ENCODE results near the gene FBN3.

The FBN3 gene

DNA sequence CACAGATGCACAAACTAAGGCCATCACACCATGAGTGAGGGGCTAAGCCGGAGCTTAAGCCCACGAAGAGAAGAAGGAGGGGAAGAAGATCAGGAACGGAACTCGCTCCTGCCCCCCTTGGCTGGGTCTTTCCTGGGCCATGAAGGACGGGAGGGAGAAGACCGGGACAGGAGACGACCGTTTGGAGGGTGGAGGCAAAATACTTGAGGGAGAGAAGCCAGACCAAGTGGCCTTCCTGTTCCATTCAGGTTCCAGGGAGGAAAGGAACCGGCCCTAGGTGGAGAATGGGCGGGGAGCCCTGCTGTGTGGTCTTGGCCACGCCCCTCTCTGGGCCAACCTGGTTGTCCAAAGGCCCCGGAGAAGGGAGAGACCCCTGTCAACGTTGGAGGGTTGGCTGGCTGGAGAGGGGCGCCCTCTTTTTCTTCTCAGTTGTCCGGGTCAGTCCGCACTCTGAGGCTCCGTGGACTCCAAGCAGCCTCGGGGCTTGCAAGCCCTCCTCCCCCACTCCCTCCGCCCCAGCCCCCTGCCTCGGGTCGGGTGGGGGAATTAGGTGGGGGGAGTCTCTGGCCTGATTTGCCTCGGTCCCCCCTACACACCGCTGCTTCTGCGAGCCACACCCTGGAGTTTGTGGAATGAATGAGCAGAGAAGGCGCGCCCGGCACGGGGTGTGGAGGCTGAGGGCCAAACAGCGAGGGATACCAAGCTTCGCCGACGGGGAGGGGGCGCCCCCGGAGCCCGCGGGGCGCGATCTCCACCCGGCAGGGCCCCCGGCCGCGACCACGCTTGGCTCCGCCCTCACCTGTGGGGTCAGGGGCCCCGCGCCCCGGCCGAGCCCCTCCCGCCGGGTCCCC, 757 bp downstream of the FBN3 start:
- no peak for DNase-seq

DNA sequence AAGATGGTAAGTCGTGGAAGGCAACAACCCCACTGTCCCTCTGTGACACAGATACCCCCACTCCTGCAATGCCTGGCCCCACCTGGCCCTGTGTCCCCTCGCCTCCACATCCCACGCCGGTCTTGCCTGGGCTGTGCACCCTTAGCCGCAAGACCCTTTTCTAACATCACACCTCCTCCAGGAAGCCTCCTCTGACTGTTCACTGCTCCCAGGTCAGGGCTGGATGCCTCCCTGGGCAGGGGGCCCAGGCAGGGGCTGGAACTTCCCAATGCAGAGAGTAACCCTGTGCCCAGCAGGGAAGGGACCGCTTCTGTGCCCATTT, 1.3 kb downstream of the FBN3 start:
- no peak for DNase-seq

DNA sequence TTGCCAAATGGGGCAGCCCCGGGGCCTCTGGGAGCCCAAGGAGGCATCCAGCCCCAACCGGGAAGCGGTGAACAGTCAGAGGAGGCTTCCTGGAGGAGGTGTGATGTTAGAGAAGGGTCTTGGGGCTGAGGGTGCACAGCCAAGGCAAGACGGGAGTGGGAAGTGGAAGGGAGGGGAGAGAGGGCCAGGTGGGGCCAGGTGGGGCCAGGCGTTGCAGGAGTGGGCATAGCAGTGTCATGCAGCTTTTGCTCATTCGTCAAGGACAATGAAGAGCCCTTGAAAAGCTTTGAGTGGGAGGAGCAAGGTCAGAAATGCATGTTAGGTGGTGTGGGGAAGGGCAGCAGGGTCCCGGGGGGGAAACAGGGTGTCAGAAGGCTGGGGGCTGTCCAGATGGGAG, 1.8 kb downstream of the FBN3 start:
- no peak for DNase-seq

DNA sequence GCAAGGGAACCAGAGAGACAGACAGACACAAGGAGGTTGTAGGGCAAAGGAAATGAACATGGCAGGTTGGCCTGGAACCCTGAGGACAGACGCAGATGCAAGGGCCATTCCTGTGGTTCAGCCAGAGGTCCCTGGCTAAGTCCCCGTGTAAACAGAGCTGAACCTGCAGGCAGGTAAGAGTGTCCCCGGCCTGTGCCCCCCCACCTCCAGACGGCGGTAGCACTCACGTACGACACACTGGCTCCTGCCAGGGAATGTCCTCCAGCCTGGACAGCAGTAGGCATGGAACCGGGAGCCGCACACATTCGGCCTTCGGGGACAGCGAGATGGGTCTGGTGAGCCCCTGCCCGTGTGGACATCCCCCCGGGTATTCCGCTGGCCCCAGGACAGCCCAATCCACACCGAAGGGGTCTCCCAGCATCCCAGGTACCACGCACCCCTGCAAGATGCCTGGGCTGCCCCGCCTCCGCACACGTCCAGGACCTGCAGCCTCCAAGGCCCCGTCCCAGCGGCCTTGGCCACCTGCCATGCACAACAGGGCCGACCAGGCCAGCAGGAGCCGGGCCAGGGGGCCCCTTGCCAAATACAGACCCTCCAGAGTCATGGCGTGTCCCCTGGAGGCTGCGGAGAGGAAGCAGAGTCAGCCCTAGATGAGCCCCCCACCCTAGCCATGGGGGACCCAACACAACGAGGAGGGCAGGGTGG, 2.4 kb downstream of the FBN3 start:
- no peak for DNase-seq

DNA sequence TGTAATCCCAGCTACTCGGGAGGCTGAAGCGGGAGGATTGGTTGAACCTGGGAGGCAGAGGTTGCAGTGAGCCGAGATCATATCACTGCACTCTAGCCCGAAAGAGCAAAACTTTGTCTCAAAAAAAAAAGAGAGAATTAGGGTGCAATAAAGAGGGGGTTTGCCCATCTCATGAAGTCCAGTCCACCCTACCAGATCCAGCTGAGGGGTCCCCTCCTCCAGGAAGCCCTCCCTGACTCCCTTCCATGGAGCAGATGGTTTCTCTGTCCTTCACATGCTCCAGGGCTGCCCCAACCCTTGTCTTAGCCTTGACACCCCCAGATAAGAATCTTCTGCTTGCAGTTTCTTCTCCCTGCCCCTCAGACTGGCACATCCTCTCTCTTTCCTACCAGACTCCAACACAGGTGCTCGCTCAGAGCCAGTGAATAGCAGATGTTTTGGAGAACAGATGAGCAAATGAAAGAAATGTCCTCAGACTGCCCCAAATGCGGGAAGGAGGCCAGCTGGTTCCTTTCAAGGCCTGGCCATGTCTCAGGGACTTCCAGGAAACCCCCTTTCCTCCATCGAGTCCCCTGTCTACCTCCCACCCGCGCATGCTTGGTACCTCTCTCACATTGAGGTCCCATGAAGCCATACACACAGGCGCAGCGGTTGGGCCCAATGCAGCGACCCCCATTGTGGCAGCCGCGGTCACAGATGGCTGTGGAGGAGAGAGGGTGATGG, 5.0 kb downstream of the FBN3 start:
- no peak for DNase-seq

DNA sequence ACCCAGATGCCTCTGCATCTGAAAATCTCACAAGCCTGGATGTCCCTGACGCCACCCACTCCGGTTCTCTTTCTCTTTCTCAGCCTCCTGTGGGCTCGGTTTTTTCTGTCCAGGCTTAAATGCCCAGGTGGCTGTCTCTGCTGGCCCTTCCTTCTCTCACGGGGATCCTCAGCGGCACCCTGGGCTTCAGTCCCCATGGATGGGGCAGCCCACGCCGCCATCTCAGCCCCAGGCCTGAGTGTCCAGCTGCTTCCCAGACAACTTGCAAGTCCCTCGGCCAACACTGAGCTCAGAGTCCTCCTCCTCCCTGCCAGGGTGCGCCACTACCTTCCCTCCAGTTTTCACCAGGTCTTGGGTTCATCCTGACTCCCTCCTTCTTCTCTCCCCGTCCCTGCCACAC, 6.4 kb downstream of the FBN3 start:
- DNase-seq = no peak

DNA sequence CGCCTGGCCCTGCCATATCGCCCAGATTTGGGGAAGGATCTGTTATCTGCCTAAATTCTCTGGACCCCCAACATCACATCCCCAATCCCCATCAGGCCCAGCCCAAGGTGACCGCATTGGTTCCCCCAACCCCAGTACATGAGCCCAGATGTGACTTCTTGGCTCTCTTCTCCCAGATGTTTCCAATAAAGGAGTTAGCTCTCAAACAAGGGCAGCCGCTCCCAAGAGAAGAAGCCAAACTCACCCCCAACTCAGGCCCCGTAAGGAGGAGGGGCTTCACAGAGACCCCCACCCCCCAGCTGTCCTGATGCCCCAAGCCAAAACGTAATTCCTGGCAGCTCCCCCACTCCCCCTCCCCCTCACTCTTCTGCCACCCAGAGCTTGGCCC, 6.9 kb downstream of the FBN3 start:
- DNase-seq = no peak

DNA sequence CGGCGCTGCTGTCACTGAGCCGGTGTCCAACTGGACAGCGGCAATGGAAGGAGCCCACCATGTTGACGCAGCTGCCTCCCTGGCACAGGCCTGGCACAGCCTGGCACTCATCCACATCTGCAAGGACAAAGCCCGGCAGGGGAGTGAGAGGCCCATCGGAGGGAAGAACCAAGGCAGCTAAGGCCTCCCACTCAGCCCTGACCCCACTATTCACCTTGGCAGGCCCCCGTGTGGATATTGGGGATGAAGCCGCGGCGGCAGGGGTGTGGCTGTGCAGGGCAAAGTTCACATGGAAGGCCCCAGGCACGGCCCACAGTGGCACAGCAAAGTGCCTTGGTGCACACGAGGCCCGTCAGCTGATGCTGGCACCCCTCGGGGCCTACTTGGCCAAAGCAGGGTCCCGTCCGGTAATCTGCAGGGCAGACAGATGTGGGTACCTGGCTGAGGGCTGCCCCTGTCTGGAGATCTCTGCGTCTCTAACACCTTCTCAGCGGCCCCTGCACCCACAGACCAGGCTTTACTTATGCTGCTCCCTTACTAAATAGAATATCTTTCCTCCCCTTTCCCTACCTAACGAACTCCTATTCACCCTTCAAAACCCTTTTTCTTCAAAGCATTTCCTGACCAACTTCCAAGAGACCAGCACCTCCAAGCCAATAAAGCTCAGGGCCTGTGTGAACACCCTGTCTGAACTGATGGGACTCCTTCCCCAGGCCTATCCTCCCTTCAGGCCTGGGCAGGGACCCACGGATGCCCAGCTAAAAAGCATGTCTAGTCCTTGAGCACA, 7.5 kb downstream of the FBN3 start:
- no peak for DNase-seq

DNA sequence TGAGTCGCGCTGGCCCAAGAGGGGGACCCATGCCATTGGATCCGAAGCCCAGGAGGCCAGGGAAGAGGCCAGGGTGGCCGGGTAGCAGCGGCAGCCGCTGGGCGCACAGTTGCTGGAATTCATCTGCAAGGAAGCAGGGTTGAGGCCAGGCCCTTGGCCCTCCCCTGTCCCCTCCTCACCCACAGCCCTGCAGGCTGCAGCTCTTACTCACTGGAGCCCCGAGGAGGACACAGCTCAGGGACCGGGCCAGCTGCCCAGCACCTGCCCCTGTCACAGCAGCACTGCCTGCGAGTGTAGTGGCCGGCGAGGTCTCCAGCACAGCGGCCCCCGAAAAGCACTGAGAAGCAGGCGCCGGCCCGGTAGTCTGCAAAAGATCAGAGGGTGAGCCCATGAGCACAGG, 11.2 kb downstream of the FBN3 start:
- no peak for DNase-seq

DNA sequence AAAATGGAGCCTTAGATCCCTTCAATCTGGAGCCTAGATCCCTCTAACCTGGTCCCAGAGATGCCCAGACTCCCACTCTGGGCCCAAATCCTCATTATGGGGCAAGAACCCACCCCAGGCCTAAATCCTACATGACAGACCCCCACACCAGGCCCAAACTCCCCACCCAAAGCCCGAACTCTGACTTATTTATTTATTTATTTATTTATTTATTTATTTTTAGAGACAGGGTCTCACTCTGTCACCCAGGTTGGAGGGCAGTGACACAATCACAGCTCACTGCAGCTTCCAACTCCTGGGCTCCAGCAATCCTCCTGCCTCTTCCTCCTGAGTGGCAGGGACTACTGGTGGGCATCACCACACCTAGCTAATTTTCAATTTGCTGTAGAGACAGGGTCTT, 12.0 kb downstream of the FBN3 start:
- DNase-seq = no peak

DNA sequence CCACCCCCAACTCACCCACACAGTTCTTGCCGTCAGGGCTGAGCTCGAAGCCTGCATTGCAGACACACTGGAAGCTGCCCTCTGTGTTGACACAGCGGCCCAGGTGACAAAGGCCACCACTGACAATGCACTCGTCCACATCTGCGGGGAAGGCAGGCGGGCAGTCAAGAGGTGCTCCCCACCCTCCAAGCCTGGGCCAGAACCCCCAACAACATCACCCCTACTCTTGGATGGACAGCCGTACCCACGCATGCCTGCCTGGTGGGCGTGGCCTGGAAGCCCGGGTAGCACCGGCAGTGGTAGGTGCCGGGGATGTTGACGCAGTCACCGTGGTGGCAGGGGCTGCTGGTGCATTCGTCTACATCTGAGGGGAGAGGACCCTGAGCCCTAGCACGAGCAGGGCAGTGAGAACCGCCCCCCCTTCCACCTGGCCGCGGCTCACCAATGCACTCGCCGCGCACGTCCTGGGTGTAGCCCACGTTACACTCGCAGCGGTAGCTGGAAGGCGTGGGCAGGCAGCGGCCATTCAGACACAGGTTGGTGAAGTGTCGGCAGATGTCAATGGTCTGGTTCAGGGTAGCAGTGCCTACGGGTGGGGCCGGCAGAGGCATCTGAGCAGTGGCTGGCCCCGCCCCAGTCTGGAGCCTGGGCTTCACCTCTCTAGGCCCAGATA, 13.3 kb downstream of the FBN3 start:
- no peak for DNase-seq

DNA sequence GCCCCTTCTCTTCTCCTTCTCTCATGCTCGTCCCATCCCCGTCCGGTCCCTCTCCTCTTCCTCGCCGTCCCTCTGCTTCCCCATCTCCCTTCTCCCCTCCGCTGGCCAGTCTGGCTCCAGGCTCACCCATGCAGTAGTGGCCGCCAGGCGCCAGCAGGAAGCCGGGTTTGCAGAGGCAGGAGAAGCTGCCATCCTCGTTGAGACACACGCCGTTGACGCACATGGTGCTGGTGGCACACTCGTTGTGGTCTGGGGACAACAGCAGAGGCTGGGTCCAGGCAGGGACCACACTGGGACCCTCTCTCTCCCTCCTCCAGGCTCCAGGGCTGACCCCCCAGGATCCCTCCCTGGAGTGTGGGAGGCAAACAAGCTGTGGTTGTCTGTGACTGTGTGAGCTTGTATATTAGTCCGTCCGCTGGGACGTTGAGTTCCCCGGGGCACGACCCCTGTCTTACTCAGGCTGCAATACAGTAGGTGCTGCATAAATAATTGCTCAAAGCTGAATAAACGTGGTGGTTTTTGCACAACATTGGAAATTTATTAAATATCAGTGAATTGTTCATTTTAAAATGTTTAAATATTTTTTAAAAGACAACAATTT, 16.4 kb downstream of the FBN3 start:
- no peak for DNase-seq

DNA sequence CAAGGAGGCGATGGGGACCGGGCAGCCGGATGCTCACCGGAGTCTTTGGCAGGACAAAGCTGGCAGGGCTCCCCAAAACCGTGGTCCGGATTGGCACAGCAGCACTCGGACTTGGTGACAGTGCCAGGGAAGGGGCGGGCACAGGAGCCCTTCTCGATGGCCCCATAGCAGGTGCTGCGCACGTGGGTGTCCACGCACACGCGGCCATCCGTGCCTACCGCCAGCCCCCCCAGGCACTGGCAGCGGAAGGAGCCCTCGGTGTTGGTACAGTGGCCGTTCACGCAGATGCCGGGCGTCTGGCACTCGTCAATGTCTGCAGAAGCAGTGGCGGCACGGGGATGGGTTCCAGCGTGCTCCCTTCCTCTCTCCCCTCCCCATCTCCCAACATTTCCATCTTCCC, 17.9 kb downstream of the FBN3 start:
- DNase-seq = no peak

DNA sequence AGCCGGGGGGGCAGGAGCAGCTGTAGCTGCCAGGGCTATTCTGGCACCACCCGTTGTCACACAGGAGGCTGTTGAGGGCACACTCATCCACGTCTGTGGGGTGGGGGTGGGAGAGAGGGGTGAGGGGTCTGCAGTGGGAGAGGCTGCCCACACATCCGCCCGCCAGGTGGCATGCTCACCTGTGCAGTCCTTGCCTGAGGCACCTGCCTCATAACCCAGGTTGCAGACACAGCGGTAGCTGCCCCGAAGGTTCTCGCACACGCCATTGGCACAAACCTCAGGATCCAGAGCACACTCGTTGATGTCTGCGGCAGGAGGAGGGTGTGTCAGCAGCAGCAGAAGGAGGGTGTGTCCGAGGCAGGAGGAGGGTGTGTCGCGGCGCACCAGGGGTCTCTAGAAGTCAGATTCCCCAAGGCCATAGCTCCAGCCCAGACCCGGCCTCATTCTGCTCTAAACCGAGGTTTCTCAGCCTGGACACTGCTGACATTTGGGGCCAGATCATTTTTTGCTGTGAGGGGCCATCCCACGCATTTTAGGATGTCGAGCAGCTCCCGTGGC, 20.3 kb downstream of the FBN3 start:
- DNase-seq = no peak

DNA sequence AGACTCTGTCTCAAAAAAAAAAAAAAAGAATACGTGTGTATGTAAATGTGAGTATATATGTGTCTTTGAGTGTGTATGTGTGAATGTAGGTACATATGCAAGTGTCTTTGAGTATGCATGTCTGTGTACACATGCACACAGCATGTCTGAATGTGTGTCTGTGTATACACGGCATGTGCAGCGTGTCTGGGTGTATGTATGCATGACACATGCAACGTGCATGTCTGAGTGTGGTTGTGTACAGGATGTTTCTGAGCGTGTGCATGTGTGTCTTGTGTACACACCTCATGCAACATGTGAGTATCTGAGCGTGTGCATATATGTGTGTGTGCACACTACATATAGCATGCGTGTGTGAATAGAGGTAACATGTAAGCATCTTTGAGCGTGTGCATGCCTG, 20.8 kb downstream of the FBN3 start:
- no peak for DNase-seq

DNA sequence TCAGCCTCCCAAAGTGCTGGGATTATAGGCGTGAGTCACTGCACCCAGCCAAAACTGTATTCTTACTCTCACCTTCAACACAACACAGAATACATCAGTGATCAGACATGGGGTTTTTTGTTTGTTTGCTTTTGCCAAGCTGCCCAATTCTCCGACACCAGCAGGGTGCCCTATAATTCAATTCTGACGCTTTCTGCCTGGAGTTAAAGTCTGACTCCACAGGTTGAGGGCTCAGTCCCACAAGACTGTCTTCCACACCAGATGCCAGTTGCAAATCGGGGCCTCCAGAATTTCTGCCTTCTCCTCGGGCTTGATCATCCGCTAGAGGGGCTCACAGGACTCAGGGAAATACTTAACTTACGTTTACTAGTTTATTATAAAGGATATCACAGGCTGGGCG, 22.1 kb downstream of the FBN3 start:
- DNase-seq = no peak

DNA sequence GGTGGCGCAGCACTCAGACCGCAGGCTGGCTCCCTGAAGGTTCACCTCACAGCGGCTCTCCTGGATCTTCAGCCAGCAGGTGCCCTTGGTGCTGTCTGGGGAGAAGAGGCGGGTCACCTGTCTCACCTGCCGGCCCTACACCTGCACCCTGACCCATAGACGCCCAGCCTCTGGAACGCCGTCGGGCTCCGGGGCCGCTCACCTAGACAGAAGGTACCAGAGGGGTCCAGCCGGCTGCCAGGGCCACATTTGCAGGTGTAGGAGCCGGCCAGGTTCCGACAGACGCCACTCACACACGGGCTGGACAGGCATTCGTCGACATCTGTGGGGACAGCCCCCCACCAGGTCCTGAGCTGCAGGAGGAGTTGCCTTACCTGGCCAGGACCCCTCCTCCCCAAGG, 22.9 kb downstream of the FBN3 start:
- no peak for DNase-seq

DNA sequence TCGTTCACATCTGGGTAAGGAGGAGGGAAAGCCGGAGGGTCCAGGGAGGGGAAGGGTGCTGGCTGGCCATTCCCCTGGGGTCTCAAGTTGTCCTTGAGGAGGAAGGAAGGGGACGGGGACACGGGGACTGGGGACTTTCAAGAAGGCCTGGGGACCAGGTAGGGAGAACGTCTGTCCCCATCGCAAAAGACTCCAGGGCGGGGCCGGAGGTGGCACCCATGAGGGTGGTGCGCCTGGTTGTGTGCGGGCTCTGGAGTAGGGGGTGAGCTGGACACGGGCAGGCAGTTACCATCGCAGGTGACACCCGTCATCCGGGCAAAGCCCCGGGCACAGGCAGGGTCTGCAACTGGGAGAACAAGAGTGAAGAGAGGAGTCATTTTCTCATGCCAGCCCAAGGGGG, 23.4 kb downstream of the FBN3 start:
- DNase-seq = no peak

DNA sequence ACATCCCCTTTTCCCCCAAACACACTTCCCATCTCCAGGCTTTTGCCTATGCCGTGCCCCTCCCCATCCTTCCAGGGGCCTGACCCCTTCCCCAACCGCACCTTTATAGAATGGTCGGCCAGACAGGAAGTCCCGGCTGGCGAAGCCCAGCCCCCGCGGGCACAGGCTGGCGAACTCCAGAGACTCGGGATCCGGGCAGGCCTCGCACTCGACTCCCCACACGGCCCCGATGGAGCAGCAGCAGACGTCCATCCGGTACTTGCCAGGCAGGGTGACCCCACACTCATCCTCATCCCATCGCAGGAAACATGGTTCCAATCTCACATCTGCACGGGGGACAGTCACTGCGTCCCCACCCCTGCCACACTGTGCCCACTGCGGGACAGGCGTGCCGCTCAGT, 25.7 kb downstream of the FBN3 start:
- DNase-seq = no peak

DNA sequence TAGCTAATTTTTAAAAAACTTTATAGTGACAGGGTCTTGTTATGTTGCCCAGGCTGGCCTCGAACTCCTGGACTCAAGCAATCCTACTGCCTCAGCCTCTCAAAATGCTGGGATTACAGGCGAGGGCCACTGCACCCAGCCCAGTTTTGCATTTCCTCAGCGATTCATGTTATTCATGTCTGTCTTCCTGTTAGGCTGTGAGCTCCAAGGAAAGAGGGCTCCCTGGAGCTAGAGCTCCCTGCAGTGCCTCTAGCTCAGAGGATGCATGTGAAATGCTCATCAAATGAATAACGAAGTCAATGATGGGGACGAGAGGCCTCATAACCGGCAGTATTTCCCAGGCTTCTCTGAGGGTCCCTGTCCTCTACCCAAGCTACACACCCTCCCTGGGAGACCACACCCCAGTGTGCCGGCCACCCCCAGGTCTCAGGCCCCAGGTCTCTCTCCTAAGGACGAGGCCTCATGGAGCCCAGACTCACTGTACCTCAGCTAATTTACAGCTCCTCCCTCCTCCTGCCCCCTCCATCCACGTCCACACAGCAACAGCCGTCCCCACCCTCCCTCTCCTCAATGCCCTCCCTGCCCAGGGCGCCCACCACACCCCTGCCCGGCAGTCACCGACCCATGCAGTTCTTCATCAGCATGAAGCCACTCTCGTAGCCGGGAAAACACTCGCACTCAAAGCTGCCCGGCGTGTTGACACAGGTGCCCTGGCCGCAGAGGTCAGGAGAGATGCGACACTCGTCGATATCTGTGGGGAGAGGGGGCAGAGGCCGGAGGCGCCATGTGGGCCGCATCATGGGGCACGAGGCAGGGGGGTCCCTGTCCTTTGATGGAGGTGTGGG, 28.5 kb downstream of the FBN3 start:
- no peak for DNase-seq

DNA sequence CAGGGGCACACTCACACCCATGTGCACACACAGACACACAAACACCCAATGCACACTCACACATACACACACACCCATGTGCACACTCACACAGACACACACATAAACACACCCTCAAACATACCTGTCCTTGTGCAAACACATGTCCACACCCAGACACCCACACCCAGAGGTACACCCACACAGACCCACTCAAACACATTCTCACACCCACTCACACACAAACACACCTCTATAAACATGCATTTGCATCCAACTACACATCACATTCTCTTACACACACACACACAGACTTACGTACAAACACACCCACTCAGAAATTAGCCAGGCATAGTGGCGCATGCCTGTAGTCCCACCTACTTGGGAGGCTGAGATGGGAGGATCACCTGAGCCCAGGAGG, 31.4 kb downstream of the FBN3 start:
- DNase-seq = no peak
